Stimulated activated naive B cell treated with anti-CD40 and anti-IgM and Interleukin-4, amounts not matched to agents 10 μg/mL and 1 μg/mL and 100 μg/mL, for 72 hours (primary cell): ENCODE results near the gene KRTAP5-9.
A peak's percentile ranks its signal among the peaks of the same experiment; 100 is the strongest.
"Not testable (repeated sequence)": the region's sequence is repeated elsewhere in the genome, so short reads cannot be mapped to it uniquely, and the experiment has no call there.

Source experiments
- ATAC-seq, 2 donors: fragments of 150-1000 bp; cut with Tn5 transposase; replicated peaks; 2 replicates each; pipeline ENCODE4 v1.10.0; 2021; ENCODE audit warnings: moderate library complexity in 1 of 2
- DNase-seq: peaks from one replicate; pipeline ENCODE4 v3.0.0; 2021
- H3K27ac Mint-ChIP-seq: one replicate; pipeline ENCODE4 v1.8.0; 2022; ENCODE audit warnings: mild to moderate bottlenecking, mixed read lengths
- H3K27me3 Mint-ChIP-seq, 2 donors: one replicate each; pipeline ENCODE4 v1.8.0; 2022; ENCODE audit warnings: mixed read lengths in 2 of 2
- H3K36me3 Mint-ChIP-seq, 2 donors: one replicate each; pipeline ENCODE4 v1.8.0; 2022; ENCODE audit warnings: mixed read lengths in 2 of 2, mild to moderate bottlenecking in 1 of 2
- H3K4me1 Mint-ChIP-seq, 2 donors: one replicate each; pipeline ENCODE4 v1.8.0; 2022; ENCODE audit warnings: mixed read lengths in 2 of 2, mild to moderate bottlenecking in 1 of 2
- H3K4me3 Mint-ChIP-seq, 2 donors: one replicate each; pipeline ENCODE4 v1.8.0; 2022; ENCODE audit warnings: mild to moderate bottlenecking in 2 of 2, mixed read lengths in 2 of 2, moderate library complexity in 1 of 2
- H3K9me3 Mint-ChIP-seq, 2 donors: one replicate each; pipeline ENCODE4 v1.8.0; 2022; ENCODE audit warnings: mixed read lengths in 2 of 2, mild to moderate bottlenecking in 1 of 2

The KRTAP5-9 gene

GRCh38 chr11:71539971-71540370 lies 8.2 kb upstream of the KRTAP5-9 start:
- not testable (repeated sequence) for H3K27ac Mint-ChIP-seq, H3K27me3 Mint-ChIP-seq
- peaks cover 9 to 11% of the 10 kb centered on the region in 2 donors for H3K9me3 Mint-ChIP-seq

DNA sequence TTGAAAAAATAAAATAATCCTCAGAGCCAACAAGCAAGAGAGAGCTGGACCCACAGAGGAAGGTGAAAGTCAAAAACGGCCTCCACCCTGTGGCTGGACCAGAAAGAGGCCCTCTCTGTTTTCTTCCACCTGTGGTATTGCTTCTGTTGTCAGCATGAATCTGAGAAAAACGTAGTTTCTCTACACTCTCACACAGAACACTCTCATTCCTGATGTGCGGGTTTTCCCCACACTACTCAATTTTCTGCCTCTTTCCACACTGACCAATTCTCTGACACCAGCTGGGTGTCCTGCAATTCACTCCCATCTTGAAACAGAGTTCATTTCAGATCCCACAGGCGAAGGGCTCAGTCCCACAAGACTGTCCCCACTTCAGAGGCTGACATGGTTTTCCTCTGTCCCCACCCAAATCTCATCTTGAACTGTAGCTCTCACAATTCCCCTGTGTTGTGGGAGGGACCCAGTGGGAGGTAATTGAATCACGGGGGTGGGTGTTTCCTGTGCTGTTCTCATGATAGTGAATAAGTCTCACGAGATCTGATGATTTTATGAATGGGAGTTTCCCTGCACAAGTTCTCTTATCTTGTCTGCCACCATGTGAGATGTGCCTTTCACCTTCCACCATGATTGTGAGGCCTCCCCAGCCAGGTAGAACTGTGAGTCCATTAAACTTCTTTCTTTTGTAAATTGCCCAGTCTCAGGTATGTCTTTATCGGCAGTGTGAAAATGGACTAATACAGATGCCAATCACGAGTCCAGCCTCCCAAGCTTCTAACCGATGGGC lies 7.5 kb upstream of the KRTAP5-9 start:
- H3K36me3 Mint-ChIP-seq: peaks cover 7 to 15% of the 10 kb centered on the region in 2 donors
- peaks cover 19 to 22% of the 10 kb centered on the region in 2 donors for H3K4me1 Mint-ChIP-seq
- H3K27me3 Mint-ChIP-seq, DNase-seq, H3K4me3 Mint-ChIP-seq, ATAC-seq, H3K27ac Mint-ChIP-seq: not testable (repeated sequence)
- peaks cover 10 to 11% of the 10 kb centered on the region in 2 donors for H3K9me3 Mint-ChIP-seq

More at GRCh38 chr11:71539971-71540370, 8.2 kb upstream of the KRTAP5-9 start:
- H3K4me3 Mint-ChIP-seq, ATAC-seq, DNase-seq: not testable (repeated sequence)
- Mint-ChIP-seq H3K4me1 (peaks cover 19 to 22% of the 10 kb centered on the region in 2 donors), H3K36me3 (peaks cover 7 to 15% of the 10 kb centered on the region in 2 donors)

DNA sequence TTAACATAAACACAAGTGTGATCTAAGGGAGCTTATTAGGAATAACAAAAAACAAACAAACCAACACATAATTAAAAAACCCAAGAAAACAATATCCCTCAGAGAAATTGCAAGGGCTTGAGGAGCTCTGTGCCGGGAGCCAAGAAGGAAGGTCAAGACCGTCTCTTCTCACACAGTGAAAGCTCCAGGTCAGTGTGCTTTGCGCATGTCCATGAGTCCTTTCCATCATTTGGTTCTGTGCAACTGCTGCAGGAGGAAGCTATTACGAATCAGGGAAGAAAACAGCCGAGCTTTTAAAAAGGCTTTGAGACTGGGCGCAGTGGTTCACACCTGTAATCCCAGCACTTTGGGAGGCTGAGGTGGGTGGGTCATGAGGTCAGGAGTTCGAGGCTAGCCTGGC lies 5.8 kb upstream of the KRTAP5-9 start:
- Mint-ChIP-seq H3K27me3 (peaks cover 6 to 13% of the 10 kb centered on the region in 2 donors), H3K9me3 (peaks cover 17 to 18% of the 10 kb centered on the region in 2 donors), H3K36me3 (peaks cover 13 to 23% of the 10 kb centered on the region in 2 donors), H3K4me1 (peaks cover 19 to 22% of the 10 kb centered on the region in 2 donors), H3K4me3 (no peak overlapping the region), H3K27ac (no peak overlapping the region)
- no peak for DNase-seq
- no peak for ATAC-seq

DNA sequence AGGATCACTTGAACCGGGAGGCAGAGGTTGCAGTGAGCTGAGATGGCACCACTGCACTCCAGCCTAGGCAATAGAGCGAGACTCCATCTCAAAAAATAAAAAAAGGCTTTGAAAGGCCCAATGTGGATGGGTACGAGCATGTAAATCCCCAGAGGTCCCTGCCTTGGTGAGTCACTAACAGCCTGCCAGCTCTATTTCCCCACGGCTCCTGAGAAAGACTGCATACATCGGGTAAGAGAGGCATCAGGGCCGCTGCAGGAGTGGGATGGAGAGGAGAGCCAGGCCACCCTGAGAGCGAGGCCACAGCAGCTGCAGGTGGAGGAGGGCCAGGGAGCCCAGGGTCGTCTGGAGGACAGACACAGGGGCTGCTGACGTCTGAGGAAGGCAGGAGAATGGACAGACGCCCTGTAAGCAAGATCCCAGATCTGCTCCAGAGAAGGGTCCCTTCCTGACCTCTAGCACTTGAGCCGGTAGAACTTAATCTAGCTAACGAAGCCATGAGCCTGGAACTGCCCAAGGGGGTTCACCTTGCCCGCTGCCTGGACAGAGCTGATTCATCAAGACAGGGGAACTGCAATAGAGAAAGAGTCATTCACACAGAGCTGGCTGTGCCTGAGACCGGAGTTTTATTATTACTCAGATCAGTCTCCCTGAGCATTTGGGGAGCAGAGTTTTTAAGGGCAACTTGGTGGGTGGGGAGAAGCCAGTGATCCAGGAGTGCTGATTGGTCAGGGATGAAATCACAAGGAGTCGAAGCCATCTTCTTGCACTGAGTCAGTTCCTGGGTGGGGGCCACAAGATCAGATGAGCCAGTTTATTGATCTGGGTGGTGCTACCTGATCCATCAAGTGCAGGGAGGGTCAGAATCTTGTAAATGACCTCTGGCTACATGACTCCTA lies 5.1 kb upstream of the KRTAP5-9 start:
- peaks cover 13 to 20% of the 10 kb centered on the region in 2 donors for H3K27me3 Mint-ChIP-seq
- DNase-seq (peak; percentile 55), ATAC-seq (peak; percentile 59 to 86)
- H3K4me1 Mint-ChIP-seq: peaks cover 19 to 22% of the 10 kb centered on the region in 2 donors
- H3K9me3 Mint-ChIP-seq: peaks cover 18 to 19% of the 10 kb centered on the region in 2 donors
- H3K36me3 Mint-ChIP-seq: peaks cover 13 to 27% of the 10 kb centered on the region in 2 donors
- H3K4me3 Mint-ChIP-seq: peak overlapping the region in 1 of 2 donors; percentile 25
- H3K27ac Mint-ChIP-seq: peak overlapping the region; percentile 89

- Mint-ChIP-seq H3K4me3 (no peak overlapping the region), H3K36me3 (peaks cover 13 to 27% of the 10 kb centered on the region in 2 donors), H3K4me1 (peaks cover 19 to 22% of the 10 kb centered on the region in 2 donors), H3K27ac (no peak overlapping the region), H3K27me3 (peaks cover 17 to 19% of the 10 kb centered on the region in 2 donors), H3K9me3 (peaks cover 18 to 19% of the 10 kb centered on the region in 2 donors)
- no peak for DNase-seq
- peak; percentile 48 to 72 for ATAC-seq
Observed at GRCh38 chr11:71543866-71544265, 4.4 kb upstream of the KRTAP5-9 start.

DNA sequence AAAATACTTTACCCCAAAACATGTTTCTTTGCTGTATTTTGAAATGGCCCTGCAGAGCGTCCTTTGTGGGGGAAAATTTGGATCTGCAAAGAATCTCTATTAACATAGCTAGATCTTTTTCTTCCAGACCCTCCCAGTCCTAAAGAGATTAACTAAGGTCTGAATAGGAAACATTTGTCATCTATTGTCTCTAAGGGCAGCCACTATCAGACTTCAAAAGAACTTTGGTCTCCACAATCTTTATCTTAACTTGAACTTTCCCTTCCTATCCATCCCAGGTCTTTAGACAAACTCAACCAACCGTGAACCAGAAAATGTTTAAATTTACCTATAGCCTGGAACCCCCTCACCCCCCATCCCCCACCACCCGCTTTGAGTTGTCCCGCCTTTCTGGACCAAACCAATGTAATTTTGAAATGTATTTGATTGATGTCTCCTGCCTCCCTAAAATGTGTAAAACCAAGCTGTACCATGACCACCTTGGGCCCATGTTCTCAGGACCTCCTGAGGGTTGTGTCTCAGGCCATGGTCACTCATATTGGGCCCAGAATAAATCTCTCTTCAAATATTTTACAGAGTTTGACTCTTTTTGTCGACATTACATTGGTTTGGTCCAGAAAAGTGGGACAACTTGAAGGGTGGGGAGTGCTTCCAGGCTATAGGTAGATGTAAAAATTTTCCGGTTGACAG lies 3.5 kb upstream of the KRTAP5-9 start:
- peaks cover 24 to 25% of the 10 kb centered on the region in 2 donors for H3K4me1 Mint-ChIP-seq
- no peak for ATAC-seq
- H3K36me3 Mint-ChIP-seq: peaks cover 13 to 27% of the 10 kb centered on the region in 2 donors
- no peak for DNase-seq
- H3K9me3 Mint-ChIP-seq: peaks cover 18 to 19% of the 10 kb centered on the region in 2 donors
- no peak overlapping the region for H3K4me3 Mint-ChIP-seq
- H3K27me3 Mint-ChIP-seq: peaks cover 25% of the 10 kb centered on the region in 2 donors
- H3K27ac Mint-ChIP-seq: no peak overlapping the region

- Mint-ChIP-seq H3K4me1 (peaks cover 32 to 33% of the 10 kb centered on the region in 2 donors), H3K9me3 (peaks cover 17 to 19% of the 10 kb centered on the region in 2 donors), H3K27ac (no peak overlapping the region), H3K36me3 (peaks cover 13 to 27% of the 10 kb centered on the region in 2 donors), H3K27me3 (peaks cover 26% of the 10 kb centered on the region in 2 donors), H3K4me3 (no peak overlapping the region)
- ATAC-seq: no peak
- DNase-seq: no peak
Observed at GRCh38 chr11:71545405-71545966, 2.7 kb upstream of the KRTAP5-9 start.

- no peak overlapping the region for H3K4me3 Mint-ChIP-seq
- H3K36me3 Mint-ChIP-seq: peaks cover 6 to 12% of the 10 kb centered on the region in 2 donors
- DNase-seq: no peak
- peaks cover 8 to 12% of the 10 kb centered on the region in 2 donors for H3K9me3 Mint-ChIP-seq
- H3K27ac Mint-ChIP-seq: no peak overlapping the region
- peaks cover 27 to 42% of the 10 kb centered on the region in 2 donors for H3K4me1 Mint-ChIP-seq
- no peak for ATAC-seq
- peaks cover 21 to 26% of the 10 kb centered on the region in 2 donors for H3K27me3 Mint-ChIP-seq
Observed at GRCh38 chr11:71548716-71549151, 514 bp downstream of the KRTAP5-9 start.

DNA sequence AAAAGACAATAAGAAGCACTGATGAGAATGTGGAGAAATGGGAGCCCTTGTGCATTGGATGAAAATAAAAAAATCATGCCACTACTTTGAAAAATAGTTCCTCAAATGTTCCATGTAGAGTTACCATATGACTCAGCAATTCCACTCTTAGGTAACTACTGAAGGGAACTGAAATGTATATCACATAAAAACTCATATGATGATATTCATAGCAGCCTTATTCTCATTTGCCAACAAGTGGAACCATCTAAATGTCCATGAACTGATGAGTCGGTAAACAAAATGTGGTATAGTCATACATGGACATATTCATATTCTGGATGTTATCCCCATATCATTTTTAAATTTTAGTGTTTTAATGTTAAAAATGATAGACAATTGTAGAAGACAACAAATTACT lies 3.5 kb downstream of the KRTAP5-9 start:
- no peak for DNase-seq
- Mint-ChIP-seq H3K27me3 (peaks cover 19 to 26% of the 10 kb centered on the region in 2 donors), H3K4me3 (no peak overlapping the region), H3K36me3 (peaks cover 0 to 4% of the 10 kb centered on the region in 2 donors), H3K27ac (no peak overlapping the region), H3K9me3 (peaks cover 0 to 2% of the 10 kb centered on the region in 2 donors), H3K4me1 (peaks cover 21 to 30% of the 10 kb centered on the region in 2 donors)
- peak; percentile 82 to 90 for ATAC-seq

GRCh38 chr11:71554996-71555395 lies 6.8 kb downstream of the KRTAP5-9 start:
- peaks cover 14 to 24% of the 10 kb centered on the region in 2 donors for H3K4me1 Mint-ChIP-seq
- H3K27ac Mint-ChIP-seq: no peak overlapping the region
- H3K4me3 Mint-ChIP-seq: no peak overlapping the region
- H3K27me3 Mint-ChIP-seq: peaks cover 0 to 6% of the 10 kb centered on the region in 2 donors
- no peak for DNase-seq
- ATAC-seq: no peak
- H3K36me3 Mint-ChIP-seq: no peaks in the 10 kb centered on the region
- no peaks in the 10 kb centered on the region for H3K9me3 Mint-ChIP-seq

DNA sequence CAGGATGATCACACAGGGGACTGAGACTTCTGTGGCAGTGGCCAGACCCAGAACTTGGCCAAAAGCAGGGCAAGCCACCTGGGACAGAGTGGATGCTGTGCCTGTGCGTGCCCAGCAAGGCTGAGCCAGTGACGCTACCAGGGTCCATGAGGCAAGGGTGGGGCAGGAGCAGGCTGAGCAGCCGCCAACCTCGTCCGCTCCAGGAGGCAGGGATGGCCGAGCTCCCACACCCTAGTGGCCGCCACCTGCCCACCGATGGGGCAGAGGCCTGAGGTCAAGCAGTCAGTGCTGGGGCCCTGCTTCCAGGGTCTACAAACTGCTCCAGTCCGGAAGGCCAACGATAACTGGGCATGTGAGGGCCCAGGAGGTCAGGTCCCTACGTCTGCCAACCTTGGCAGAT lies 7.3 kb downstream of the KRTAP5-9 start:
- H3K27ac Mint-ChIP-seq: no peak overlapping the region
- DNase-seq (no peak), ATAC-seq (no peak)
- H3K4me1 Mint-ChIP-seq: peaks cover 9 to 18% of the 10 kb centered on the region in 2 donors
- peaks cover 0 to 9% of the 10 kb centered on the region in 2 donors for H3K27me3 Mint-ChIP-seq
- no peak overlapping the region for H3K4me3 Mint-ChIP-seq
- no peaks in the 10 kb centered on the region for H3K36me3 Mint-ChIP-seq
- no peaks in the 10 kb centered on the region for H3K9me3 Mint-ChIP-seq

- peaks cover 8 to 14% of the 10 kb centered on the region in 2 donors for H3K4me1 Mint-ChIP-seq
- no peak overlapping the region for H3K4me3 Mint-ChIP-seq
- H3K9me3 Mint-ChIP-seq: peaks cover 0 to 2% of the 10 kb centered on the region in 2 donors
- ATAC-seq (no peak), DNase-seq (no peak)
- no peaks in the 10 kb centered on the region for H3K36me3 Mint-ChIP-seq
- H3K27ac Mint-ChIP-seq: no peak overlapping the region
- H3K27me3 Mint-ChIP-seq: peaks cover 3 to 14% of the 10 kb centered on the region in 2 donors
Observed at GRCh38 chr11:71556018-71556417, 7.8 kb downstream of the KRTAP5-9 start.

DNA sequence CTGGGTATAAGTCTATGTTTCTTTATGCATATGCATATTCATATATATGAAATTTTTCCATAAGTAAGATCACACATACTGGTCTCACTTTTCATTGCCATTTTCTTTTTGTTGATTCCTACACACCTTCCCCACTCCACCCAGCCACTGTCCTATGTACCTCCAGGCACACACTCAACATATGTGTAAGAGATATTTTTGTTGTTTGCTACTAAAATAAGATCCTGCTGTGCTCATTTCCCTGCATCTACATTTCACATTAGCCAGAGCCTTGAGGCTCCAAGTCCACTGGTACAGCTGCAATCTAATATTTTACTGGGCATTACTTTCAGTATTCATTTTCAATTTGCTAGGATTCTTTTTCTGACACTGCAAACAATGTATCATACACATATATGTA lies 9.0 kb downstream of the KRTAP5-9 start:
- H3K36me3 Mint-ChIP-seq: no peaks in the 10 kb centered on the region

More for the DNA sequence above, 9.0 kb downstream of the KRTAP5-9 start:
- Mint-ChIP-seq H3K9me3 (peaks cover 0 to 2% of the 10 kb centered on the region in 2 donors), H3K27ac (no peak overlapping the region), H3K4me1 (peaks cover 0 to 2% of the 10 kb centered on the region in 2 donors), H3K4me3 (no peak overlapping the region), H3K27me3 (peaks cover 11 to 22% of the 10 kb centered on the region in 2 donors)
- ATAC-seq (no peak), DNase-seq (no peak)
